Mononuclear cell (primary cell): ENCODE results near the gene SOX18. TPM values are rescaled to one million over a fixed set of nuclear protein-coding genes. Genes with fewer than 3 reads are reported as not detected.

Source experiments
- H3K27me3 ChIP-seq: 2 replicates; pipeline ENCODE4 v1.6.0; 2011; ENCODE audit warnings: low read length, control low read depth; ENCODE audit not compliant: insufficient read depth
- H3K4me1 ChIP-seq: 2 replicates; pipeline ENCODE4 v1.5.1; 2011; ENCODE audit warnings: mild to moderate bottlenecking, low read length, control low read depth; ENCODE audit not compliant: insufficient read depth
- H3K4me3 ChIP-seq: 2 replicates; pipeline ENCODE4 v1.5.1; 2011; ENCODE audit warnings: mild to moderate bottlenecking, low read length, moderate library complexity
- H3K9me3 ChIP-seq: 2 replicates; pipeline ENCODE4 v1.5.1; 2011; ENCODE audit warnings: low read depth, mild to moderate bottlenecking, control low read depth, low read length
- total RNA-seq: library from RNA; depleted of rRNA; stranded (reverse); fragments of >200 nt; gene quantifications from one replicate; pipeline ENCODE4 v1.2.3, GENCODE V29; 2012

The SOX18 gene
- total RNA-seq, 1 donor, result not detected

- Histone ChIP-seq H3K4me3 (no peak overlapping the region), H3K4me1 (peaks cover 61% of the 10 kb centered on the region), H3K9me3 (no peaks in the 10 kb centered on the region), H3K27me3 (no peaks in the 10 kb centered on the region)
Observed at GRCh38 chr20:64067005-64067632, 17.7 kb upstream of the SOX18 start.

GRCh38 chr20:64065974-64066343 is 16.5 kb upstream of the SOX18 start:
- Histone ChIP-seq H3K4me3 (no peak overlapping the region), H3K27me3 (no peaks in the 10 kb centered on the region), H3K9me3 (no peaks in the 10 kb centered on the region), H3K4me1 (peaks cover 62% of the 10 kb centered on the region)

GRCh38 chr20:64065062-64065973 is 15.9 kb upstream of the SOX18 start:
- no peaks in the 10 kb centered on the region for H3K27me3 ChIP-seq
- H3K9me3 ChIP-seq, result no peaks in the 10 kb centered on the region
- H3K4me3 ChIP-seq, result no peak overlapping the region
- peaks cover 62% of the 10 kb centered on the region for H3K4me1 ChIP-seq

- Histone ChIP-seq H3K4me1 (peaks cover 53% of the 10 kb centered on the region), H3K27me3 (no peaks in the 10 kb centered on the region), H3K9me3 (no peaks in the 10 kb centered on the region), H3K4me3 (no peak overlapping the region)
Observed at GRCh38 chr20:64064145-64064698, 14.8 kb upstream of the SOX18 start.

GRCh38 chr20:64063389-64064144 is 14.1 kb upstream of the SOX18 start:
- H3K4me1 ChIP-seq, result peaks cover 51% of the 10 kb centered on the region
- no peaks in the 10 kb centered on the region for H3K27me3 ChIP-seq
- H3K4me3 ChIP-seq, result peak overlapping the region; percentile 63

GRCh38 chr20:64062596-64063388 is 13.4 kb upstream of the SOX18 start, which contains the start of gene TCEA2:
TSS of gene TCEA2 (plus strand) at chr20:64063198. CDS start at chr20:64063313, 115 bp downstream.
- Histone ChIP-seq H3K27me3 (no peaks in the 10 kb centered on the region), H3K9me3 (no peaks in the 10 kb centered on the region), H3K4me1 (peaks cover 53% of the 10 kb centered on the region), H3K4me3 (peak within 1 kb of the TSS; percentile 63)

More at GRCh38 chr20:64063389-64064144, 14.1 kb upstream of the SOX18 start:
- no peaks in the 10 kb centered on the region for H3K9me3 ChIP-seq

- no peak overlapping the region for H3K4me3 ChIP-seq
- H3K9me3 ChIP-seq, result no peaks in the 10 kb centered on the region
- peaks cover 55% of the 10 kb centered on the region for H3K4me1 ChIP-seq
- H3K27me3 ChIP-seq, result no peaks in the 10 kb centered on the region
Observed at GRCh38 chr20:64062276-64062595, 12.8 kb upstream of the SOX18 start.

GRCh38 chr20:64058536-64058935 is 9.1 kb upstream of the SOX18 start:
- Histone ChIP-seq H3K27me3 (no peaks in the 10 kb centered on the region), H3K9me3 (no peaks in the 10 kb centered on the region), H3K4me1 (peaks cover 20% of the 10 kb centered on the region), H3K4me3 (no peak overlapping the region)

- H3K9me3 ChIP-seq, result no peaks in the 10 kb centered on the region
- H3K27me3 ChIP-seq, result no peaks in the 10 kb centered on the region
- peaks cover 17% of the 10 kb centered on the region for H3K4me1 ChIP-seq
- no peak overlapping the region for H3K4me3 ChIP-seq
Observed at GRCh38 chr20:64057628-64058498, 8.4 kb upstream of the SOX18 start.

- H3K9me3 ChIP-seq, result no peaks in the 10 kb centered on the region
- no peak overlapping the region for H3K4me3 ChIP-seq
- H3K4me1 ChIP-seq, result peaks cover 9% of the 10 kb centered on the region
- H3K27me3 ChIP-seq, result no peaks in the 10 kb centered on the region
Observed at GRCh38 chr20:64056889-64057627, 7.6 kb upstream of the SOX18 start.

- Histone ChIP-seq H3K4me3 (no peak overlapping the region), H3K4me1 (peaks cover 9% of the 10 kb centered on the region), H3K9me3 (no peaks in the 10 kb centered on the region), H3K27me3 (peaks cover 3% of the 10 kb centered on the region)
Observed at GRCh38 chr20:64056639-64056888, 7.1 kb upstream of the SOX18 start.

GRCh38 chr20:64055893-64056638 is 6.6 kb upstream of the SOX18 start:
- H3K27me3 ChIP-seq, result peaks cover 8% of the 10 kb centered on the region
- no peaks in the 10 kb centered on the region for H3K9me3 ChIP-seq
- no peak overlapping the region for H3K4me3 ChIP-seq
- H3K4me1 ChIP-seq, result peaks cover 9% of the 10 kb centered on the region
